Keratinocyte (primary cell): ENCODE measurements around the gene SLC25A12.

Experiments
- CTCF ChIP-seq, 3 experiments: IDR thresholded peaks in 1 of 3; conservative IDR thresholded peaks in 1 of 3; optimal IDR thresholded peaks in 1 of 3; 2 replicates in 2 of 3; 3 replicates in 1 of 3; pipeline versions ENCODE3 to v1.5.1; 2011; ENCODE audit warnings: low read length in 3 of 3, mild to moderate bottlenecking in 3 of 3, moderate library complexity in 2 of 3, control low read depth in 1 of 3, inconsistent platforms in 1 of 3; ENCODE audit not compliant: insufficient read depth in 2 of 3; ENCODE audit errors: extremely low read depth in 1 of 3
- EZH2 ChIP-seq: IDR thresholded peaks from one replicate; pipeline ENCODE4 v1.6.1; 2012; ENCODE audit warnings: inconsistent platforms, mild to moderate bottlenecking, low read length, moderate library complexity

- no peak for TF ChIP-seq CTCF (optimal IDR thresholded peaks at IDR 0.05 in 1 of 3, IDR thresholded peaks at IDR 0.05 in 1 of 3, conservative IDR thresholded peaks at IDR 0.05 in 1 of 3; ENCODE audit: extremely low read depth in 1 of 3, insufficient read depth in 2 of 3, low read length in 3 of 3)
- TF ChIP-seq EZH2, result no peak
Measured at GRCh38 chr2:171889808-171890207, 4.2 kb downstream of the SLC25A12 start.
